Breast epithelium (tissue), 4 donors: Measurements from ENCODE around the gene FGGY. TPM values are rescaled to one million over a fixed set of nuclear protein-coding genes. Genes with fewer than 3 reads are reported as not detected.
A peak's percentile ranks its signal among the peaks of the same experiment; 100 is the strongest.

Experiments used
- DNase-seq, 2 donors: peaks; one replicate each; pipeline ENCODE4 v3.0.0-alpha.2; 2019; ENCODE audit warnings: low spot score in 2 of 2
- H3K27ac ChIP-seq, 2 donors: fragments of 200-600 bp; sonication (generic) in 1 of 2; one replicate each; pipeline ENCODE4 v1.5.1; 2016 to 2019; ENCODE audit warnings: mild to moderate bottlenecking in 1 of 2
- H3K27me3 ChIP-seq, 2 donors: fragments of 200-600 bp; sonication (generic) in 1 of 2; one replicate each; pipeline versions ENCODE4 v1.5.1 to v1.6.0; 2017 to 2019; ENCODE audit warnings: control low read depth in 1 of 2, mild to moderate bottlenecking in 1 of 2
- H3K36me3 ChIP-seq: fragments of 200-600 bp; one replicate; pipeline ENCODE4 v1.5.1; 2019
- H3K4me1 ChIP-seq, 2 donors: fragments of 200-600 bp; sonication (generic); one replicate each; pipeline ENCODE4 v1.5.1; 2016 to 2019; ENCODE audit warnings: control low read depth in 1 of 2
- H3K4me3 ChIP-seq, 3 donors: fragments of 200-600 bp; sonication (generic); 1 replicate in 2 of 3; 2 replicates in 1 of 3; pipeline ENCODE4 v1.5.1; 2016 to 2019; ENCODE audit warnings: mild to moderate bottlenecking in 3 of 3, moderate library complexity in 2 of 3
- H3K9me3 ChIP-seq, 2 donors: fragments of 200-600 bp; sonication (generic) in 1 of 2; one replicate each; pipeline ENCODE4 v1.5.1; 2016 to 2019; ENCODE audit warnings: control low read depth in 1 of 2
- POLR2A ChIP-seq: fragments of 450-650 bp; IDR thresholded peaks from one replicate; pipeline ENCODE4 v1.6.1; 2016; ENCODE audit warnings: antibody characterized with exemption, mild to moderate bottlenecking, moderate library complexity
- POLR2AphosphoS5 ChIP-seq, 3 donors: sonication (generic); formaldehyde crosslinking; IDR thresholded peaks; one replicate each; pipeline ENCODE4 v1.6.1; 2017; ENCODE audit warnings: antibody characterized with exemption in 3 of 3
- intact Hi-C: fragments of 100-400 bp; cut with DNase I; formaldehyde crosslinking; loops from one replicate; pipeline ENCODE4 v1.15.1; 2023; ENCODE audit warnings: low total_unique reads
- total RNA-seq, 3 donors: library from RNA; depleted of rRNA; stranded (reverse); fragments of >200 nt; gene quantifications; one replicate each; pipeline ENCODE4 v1.1.0, GENCODE V29; 2016
- TF ChIP-seq, protein P1 (sequence below), 3 donors: fragments of 450-650 bp; IDR thresholded peaks; one replicate each; pipeline ENCODE4 v1.5.1; 2016 to 2017; ENCODE audit warnings: antibody characterized with exemption in 3 of 3, mild to moderate bottlenecking in 3 of 3, moderate library complexity in 3 of 3

The FGGY gene
- total RNA-seq, 3 donors from 2014 or later = 16.2 to 50.3 (median 29.2) TPM

DNA sequence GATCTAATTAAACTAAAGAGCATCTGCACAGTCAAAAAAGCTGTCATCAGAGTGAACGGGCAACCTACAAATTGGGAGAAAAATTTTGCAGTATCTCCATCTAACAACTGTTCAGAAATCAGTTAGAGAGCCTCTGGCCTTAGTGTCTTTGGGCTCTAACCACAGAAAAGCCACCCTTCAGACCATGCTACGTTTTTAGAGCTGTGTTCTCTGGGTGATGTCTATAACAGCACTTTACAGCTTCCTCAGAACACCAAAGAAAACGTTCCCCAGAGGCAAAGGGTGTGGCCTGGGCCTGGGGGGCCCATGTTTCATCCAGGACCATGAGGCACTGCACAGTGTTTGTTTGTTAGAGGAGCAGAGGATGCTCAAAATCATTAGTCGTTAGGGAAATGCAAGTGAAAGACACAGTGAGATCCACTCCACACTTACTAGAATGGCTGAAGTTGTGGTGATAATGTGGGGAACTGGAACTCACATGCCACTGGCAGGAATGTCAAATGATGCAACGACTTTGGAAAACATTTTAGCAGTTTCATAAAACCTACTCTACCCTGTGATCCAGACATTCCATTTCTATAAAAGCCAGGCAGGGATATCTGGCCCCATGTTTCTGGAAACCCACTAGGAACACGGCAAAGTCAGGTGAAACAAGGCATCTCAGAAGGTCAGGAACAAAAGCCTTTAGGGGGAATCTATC lies 267.4 kb downstream of the FGGY start:
- Histone ChIP-seq H3K4me1 (no peaks in the 10 kb centered on the region), H3K27me3 (no peaks in the 10 kb centered on the region), H3K36me3 (no peaks in the 10 kb centered on the region), H3K27ac (no peak overlapping the region), H3K4me3 (no peak overlapping the region), H3K9me3 (no peaks in the 10 kb centered on the region)
- intact Hi-C loops = no loop called here
- TF ChIP-seq POLR2AphosphoS5 (IDR thresholded peaks at IDR 0.05) (no peak), POLR2A (no peak)
- TF ChIP-seq, protein P1, sequence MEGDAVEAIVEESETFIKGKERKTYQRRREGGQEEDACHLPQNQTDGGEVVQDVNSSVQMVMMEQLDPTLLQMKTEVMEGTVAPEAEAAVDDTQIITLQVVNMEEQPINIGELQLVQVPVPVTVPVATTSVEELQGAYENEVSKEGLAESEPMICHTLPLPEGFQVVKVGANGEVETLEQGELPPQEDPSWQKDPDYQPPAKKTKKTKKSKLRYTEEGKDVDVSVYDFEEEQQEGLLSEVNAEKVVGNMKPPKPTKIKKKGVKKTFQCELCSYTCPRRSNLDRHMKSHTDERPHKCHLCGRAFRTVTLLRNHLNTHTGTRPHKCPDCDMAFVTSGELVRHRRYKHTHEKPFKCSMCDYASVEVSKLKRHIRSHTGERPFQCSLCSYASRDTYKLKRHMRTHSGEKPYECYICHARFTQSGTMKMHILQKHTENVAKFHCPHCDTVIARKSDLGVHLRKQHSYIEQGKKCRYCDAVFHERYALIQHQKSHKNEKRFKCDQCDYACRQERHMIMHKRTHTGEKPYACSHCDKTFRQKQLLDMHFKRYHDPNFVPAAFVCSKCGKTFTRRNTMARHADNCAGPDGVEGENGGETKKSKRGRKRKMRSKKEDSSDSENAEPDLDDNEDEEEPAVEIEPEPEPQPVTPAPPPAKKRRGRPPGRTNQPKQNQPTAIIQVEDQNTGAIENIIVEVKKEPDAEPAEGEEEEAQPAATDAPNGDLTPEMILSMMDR (IDR thresholded peaks at IDR 0.05) = no peak
- no peak for DNase-seq

DNA sequence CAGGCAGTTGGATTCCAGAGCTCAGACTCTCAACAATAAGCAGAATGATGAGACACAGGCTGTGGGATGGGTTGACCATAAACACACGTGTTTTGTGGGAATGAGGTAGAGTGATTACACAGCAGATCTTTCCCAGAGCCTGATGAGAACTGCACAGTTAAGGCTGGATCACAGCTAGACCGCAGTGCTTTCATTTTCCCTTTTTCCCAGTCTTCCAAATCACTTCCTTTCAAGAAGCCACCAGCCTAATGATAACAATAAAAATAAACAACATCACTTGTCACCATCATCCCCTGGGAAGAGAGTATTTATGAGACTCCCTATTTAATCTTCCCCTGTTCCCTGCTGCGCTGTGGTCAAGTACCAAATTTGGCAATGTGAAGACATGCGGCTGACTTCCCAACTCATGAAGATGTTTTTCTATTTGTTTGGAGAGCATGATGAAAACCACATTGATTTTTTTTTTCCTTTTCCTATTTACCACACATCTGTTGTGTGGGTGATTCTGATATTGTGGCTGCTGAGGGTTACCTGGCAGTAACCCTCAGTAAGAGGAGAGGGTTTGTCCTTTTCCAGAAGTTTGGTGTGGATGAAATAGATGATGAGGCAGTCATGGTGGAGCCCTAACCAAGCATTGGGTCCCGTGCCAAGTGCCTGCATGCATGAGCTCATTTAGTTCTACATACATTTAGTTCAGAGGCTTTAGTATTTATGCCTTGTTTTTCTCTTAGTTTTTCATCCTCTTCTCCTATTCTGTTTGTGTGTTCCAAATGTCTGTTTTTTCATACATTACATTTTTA lies 268.9 kb downstream of the FGGY start:
- H3K27me3 ChIP-seq = no peaks in the 10 kb centered on the region
- no peaks in the 10 kb centered on the region for H3K36me3 ChIP-seq
- no peaks in the 10 kb centered on the region for H3K4me1 ChIP-seq
- H3K9me3 ChIP-seq = no peaks in the 10 kb centered on the region
- H3K27ac ChIP-seq = peak overlapping the region; percentile 57 to 76
- no peak for DNase-seq
- peak overlapping the region in 1 of 3 donors; percentile 40 for H3K4me3 ChIP-seq
- intact Hi-C loops = no loop called here
- TF ChIP-seq, protein P1 (IDR thresholded peaks at IDR 0.05) = no peak
- TF ChIP-seq POLR2AphosphoS5 (IDR thresholded peaks at IDR 0.05) = peak in 2 of 3 donors; percentile 17 to 20
- no peak for TF ChIP-seq POLR2A

DNA sequence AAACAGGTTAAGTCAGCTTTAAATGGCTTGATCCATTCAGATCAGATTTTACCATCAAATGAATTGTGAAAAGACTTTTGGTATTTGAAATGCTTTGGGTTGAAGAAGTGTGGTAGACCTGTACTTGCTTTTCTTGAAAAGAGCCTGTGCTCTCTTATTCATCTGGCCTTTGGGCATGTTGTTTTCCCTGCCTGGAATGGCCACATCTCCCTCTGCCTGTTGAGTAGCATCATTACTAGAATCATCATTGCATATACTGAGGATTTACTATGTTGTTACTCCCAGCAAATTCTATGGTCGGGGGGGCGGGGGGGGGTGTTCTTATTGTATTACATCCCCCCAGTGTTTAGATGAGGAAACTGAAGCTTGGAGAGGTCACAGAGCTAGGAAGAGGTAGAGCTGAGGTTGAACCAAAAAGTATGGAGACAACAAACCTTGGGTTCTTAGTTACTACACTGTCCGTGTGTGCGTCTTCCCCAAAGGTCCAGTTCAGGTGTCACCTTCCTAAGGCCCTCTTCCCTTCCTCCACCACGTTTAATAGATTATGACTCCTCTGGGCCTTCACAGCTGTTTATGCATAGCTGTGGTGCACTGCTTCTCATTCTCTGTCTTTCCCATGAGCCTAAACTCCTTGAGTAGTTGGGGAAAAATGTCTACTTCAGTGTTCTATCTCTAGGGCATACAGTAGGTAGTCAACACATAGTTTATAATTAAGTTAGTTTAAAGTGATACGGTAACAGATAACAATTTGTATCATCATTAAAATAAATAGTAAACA lies 271.5 kb downstream of the FGGY start:
- Histone ChIP-seq H3K27ac (no peak overlapping the region), H3K27me3 (no peaks in the 10 kb centered on the region), H3K9me3 (no peaks in the 10 kb centered on the region), H3K36me3 (no peaks in the 10 kb centered on the region), H3K4me3 (no peak overlapping the region), H3K4me1 (no peaks in the 10 kb centered on the region)
- no peak for TF ChIP-seq POLR2A
- TF ChIP-seq, protein P1 (IDR thresholded peaks at IDR 0.05) = no peak
- no peak for TF ChIP-seq POLR2AphosphoS5 (IDR thresholded peaks at IDR 0.05)
- intact Hi-C loops = no loop called here
- DNase-seq = no peak

DNA sequence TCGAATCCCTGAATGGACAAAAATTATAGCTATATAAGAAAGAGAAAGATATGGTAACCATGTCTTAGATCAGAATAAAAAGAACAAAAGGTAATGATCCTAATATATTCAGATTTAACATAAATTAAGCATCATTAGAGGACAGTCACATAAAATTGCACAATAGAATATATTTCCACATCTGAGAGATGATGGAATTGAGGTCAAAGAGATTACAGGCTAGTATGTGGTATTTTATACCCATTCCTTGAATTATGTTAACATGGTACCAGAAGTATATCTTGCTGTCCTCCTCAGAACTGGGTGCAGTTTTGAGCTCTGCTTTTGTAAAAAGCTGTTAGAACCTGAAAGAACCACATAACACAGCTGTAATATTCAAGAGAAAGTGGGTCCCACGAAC lies 272.3 kb downstream of the FGGY start:
- Histone ChIP-seq H3K27ac (no peak overlapping the region), H3K9me3 (peaks cover 0 to 2% of the 10 kb centered on the region in 2 donors), H3K4me3 (no peak overlapping the region), H3K27me3 (no peaks in the 10 kb centered on the region), H3K4me1 (no peaks in the 10 kb centered on the region), H3K36me3 (no peaks in the 10 kb centered on the region)
- no peak for DNase-seq
- intact Hi-C loops = no loop called here
- TF ChIP-seq, protein P1 (IDR thresholded peaks at IDR 0.05) = no peak
- TF ChIP-seq POLR2AphosphoS5 (IDR thresholded peaks at IDR 0.05) = no peak
- no peak for TF ChIP-seq POLR2A
